ENCODE measurements around the gene HELZ2.

Gene HELZ2

DNA sequence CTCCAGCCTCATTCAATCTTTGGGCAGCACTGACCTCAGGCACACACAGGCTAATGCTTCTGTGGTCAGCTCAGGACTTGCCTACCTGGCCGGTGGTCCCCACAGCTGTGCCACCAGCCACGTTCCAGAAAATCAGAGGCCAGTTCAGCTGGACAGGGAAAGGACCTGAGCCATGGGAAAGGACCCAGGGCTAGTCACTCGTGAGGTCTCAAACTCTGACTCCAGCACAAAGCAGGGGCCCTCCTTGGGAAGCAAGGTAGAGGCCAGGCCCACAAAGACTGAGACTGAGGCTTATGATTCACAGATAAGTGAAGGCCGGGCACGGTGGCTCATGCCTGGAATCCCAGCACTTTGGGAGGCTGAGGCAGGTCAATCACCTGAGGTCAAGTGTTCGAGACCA is 22.4 kb upstream of the HELZ2 start:
- Histone ChIP-seq H3K4me3 (ENCODE audit: low read length) (no peak overlapping the region), H3K9ac (ENCODE audit: low read depth, low read length) (no peak overlapping the region), H3K36me3 (ENCODE audit: insufficient read depth, low read length) (peaks cover 46% of the 10 kb centered on the region), H3K27me3 (ENCODE audit: insufficient read depth, low read length) (no peaks in the 10 kb centered on the region), H3K27ac (ENCODE audit: low read depth, low read length) (no peak overlapping the region), H3K4me1 (ENCODE audit: insufficient read depth, low read length) (no peaks in the 10 kb centered on the region), H3K9me3 (ENCODE audit: insufficient read depth, low read depth, low read length) (no peaks in the 10 kb centered on the region)
- 94% methylated on average over 6 of the region's 6 CpGs for WGBS

DNA sequence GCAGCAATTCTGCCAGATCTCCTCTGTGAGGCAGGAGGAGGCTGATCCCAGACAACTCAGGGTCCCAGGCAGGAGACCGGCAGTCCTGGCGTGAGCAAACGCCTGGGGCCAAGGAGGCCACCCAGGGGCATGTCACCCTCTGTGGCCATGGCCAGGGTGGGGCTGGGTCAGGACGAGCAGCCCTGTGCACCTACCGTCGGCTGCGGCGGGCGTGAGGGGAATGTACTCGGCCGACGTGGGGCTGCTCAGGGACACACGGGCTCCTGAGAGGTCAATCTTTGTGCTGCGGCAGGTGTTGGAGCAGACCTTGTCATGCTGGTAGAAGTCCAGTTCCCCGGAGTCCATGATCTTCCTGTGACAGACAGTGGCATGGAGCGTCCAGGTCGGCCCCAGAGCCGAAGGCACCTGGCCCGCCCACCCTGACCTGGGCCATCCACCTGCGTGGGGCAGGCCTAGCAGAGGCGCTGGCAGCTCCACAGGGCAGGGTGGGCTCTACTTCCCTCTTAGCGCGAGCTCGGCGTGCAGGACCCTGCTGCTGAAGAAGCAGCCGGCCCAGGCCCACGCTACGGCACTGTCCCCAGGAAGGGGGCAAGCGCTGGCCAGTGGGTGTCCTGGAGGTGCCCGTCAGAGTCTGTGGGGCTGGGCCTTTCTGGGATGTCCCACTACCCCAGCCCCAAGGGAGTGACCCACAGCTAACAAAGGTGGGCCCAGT is 21.5 kb upstream of the HELZ2 start:
- H3K9me3 ChIP-seq (ENCODE audit: insufficient read depth, low read depth, low read length) = no peaks in the 10 kb centered on the region
- H3K4me3 ChIP-seq (ENCODE audit: low read length) = no peak overlapping the region
- WGBS = 94% methylated on average over 30 of the region's 30 CpGs
- H3K4me1 ChIP-seq (ENCODE audit: insufficient read depth, low read length) = no peaks in the 10 kb centered on the region
- peaks cover 42% of the 10 kb centered on the region for H3K36me3 ChIP-seq (ENCODE audit: insufficient read depth, low read length)
- no peaks in the 10 kb centered on the region for H3K27me3 ChIP-seq (ENCODE audit: insufficient read depth, low read length)
- no peak overlapping the region for H3K27ac ChIP-seq (ENCODE audit: low read depth, low read length)
- H3K9ac ChIP-seq (ENCODE audit: low read depth, low read length) = no peak overlapping the region

DNA sequence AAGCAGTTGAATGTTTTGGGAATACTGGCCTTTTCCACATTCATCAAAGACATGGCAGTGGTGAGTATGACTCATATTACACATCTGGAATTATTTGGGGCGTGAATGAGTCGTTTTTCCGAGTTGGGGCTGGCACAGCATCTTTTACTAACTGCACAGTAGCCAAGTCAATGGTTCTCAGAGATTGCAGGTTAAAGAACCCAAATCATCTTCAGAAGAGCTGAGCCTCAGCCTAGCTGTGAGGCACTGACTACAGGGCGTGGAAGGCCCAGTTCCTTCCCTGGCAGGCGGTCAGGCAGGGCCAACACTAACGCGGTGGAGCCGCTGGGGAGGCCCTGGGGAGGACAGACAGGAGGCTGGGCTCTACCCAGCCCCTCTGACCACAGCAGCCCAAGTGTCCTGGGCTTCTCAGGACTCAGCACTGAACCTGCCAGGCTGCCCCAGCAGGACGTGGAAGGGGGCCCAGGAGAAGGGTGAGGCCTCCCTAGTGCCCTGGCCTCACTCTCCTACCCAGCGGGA is 20.1 kb upstream of the HELZ2 start:
- Histone ChIP-seq H3K9me3 (ENCODE audit: insufficient read depth, low read depth, low read length) (no peaks in the 10 kb centered on the region), H3K4me3 (ENCODE audit: low read length) (no peak overlapping the region), H3K27ac (ENCODE audit: low read depth, low read length) (no peak overlapping the region), H3K4me1 (ENCODE audit: insufficient read depth, low read length) (no peaks in the 10 kb centered on the region), H3K36me3 (ENCODE audit: insufficient read depth, low read length) (peaks cover 42% of the 10 kb centered on the region), H3K27me3 (ENCODE audit: insufficient read depth, low read length) (no peaks in the 10 kb centered on the region), H3K9ac (ENCODE audit: low read depth, low read length) (no peak overlapping the region)
- 88% methylated on average over 10 of the region's 10 CpGs for WGBS

- Histone ChIP-seq H3K27me3 (ENCODE audit: insufficient read depth, low read length) (no peaks in the 10 kb centered on the region), H3K9ac (ENCODE audit: low read depth, low read length) (no peak overlapping the region), H3K4me3 (ENCODE audit: low read length) (no peak overlapping the region), H3K36me3 (ENCODE audit: insufficient read depth, low read length) (peaks cover 37% of the 10 kb centered on the region), H3K9me3 (ENCODE audit: insufficient read depth, low read depth, low read length) (no peaks in the 10 kb centered on the region), H3K27ac (ENCODE audit: low read depth, low read length) (no peak overlapping the region), H3K4me1 (ENCODE audit: insufficient read depth, low read length) (no peaks in the 10 kb centered on the region)
- WGBS = 94% methylated on average over 13 of the region's 13 CpGs
These were observed 18.6 kb upstream of the HELZ2 start for GRCh38 chr20:63592661-63593060.

- H3K27ac ChIP-seq (ENCODE audit: low read depth, low read length) = no peak overlapping the region
- no peak overlapping the region for H3K4me3 ChIP-seq (ENCODE audit: low read length)
- 96% methylated on average over 28 of the region's 28 CpGs for WGBS
- no peaks in the 10 kb centered on the region for H3K27me3 ChIP-seq (ENCODE audit: insufficient read depth, low read length)
- no peak overlapping the region for H3K9ac ChIP-seq (ENCODE audit: low read depth, low read length)
- no peaks in the 10 kb centered on the region for H3K9me3 ChIP-seq (ENCODE audit: insufficient read depth, low read depth, low read length)
- H3K36me3 ChIP-seq (ENCODE audit: insufficient read depth, low read length) = peaks cover 34% of the 10 kb centered on the region
- H3K4me1 ChIP-seq (ENCODE audit: insufficient read depth, low read length) = no peaks in the 10 kb centered on the region
These were observed 17.8 kb upstream of the HELZ2 start for GRCh38 chr20:63591786-63592355.

DNA sequence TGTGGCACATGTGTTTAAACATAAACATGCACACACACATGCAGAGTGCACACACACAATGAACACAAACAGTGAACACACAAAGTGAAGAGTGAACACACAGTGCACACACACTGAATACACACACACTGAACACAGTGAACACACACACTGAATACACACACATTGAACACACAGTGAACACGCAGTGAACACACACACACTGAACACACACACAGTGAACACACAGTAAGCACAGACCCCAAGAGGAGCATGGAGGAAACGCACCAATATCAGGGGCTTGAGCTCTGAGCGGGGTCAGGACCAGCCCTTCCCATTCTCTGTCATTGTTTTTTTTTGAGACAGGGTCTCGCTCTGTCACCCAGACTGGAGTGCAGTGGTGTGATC is 17.1 kb upstream of the HELZ2 start:
- no peak overlapping the region for H3K4me3 ChIP-seq (ENCODE audit: low read length)
- WGBS = 91% methylated on average over 4 of the region's 4 CpGs
- H3K9ac ChIP-seq (ENCODE audit: low read depth, low read length) = no peak overlapping the region

GRCh38 chr20:63590218-63591146 is 16.4 kb upstream of the HELZ2 start:
- Histone ChIP-seq H3K9me3 (ENCODE audit: insufficient read depth, low read depth, low read length) (no peaks in the 10 kb centered on the region), H3K27me3 (ENCODE audit: insufficient read depth, low read length) (no peaks in the 10 kb centered on the region), H3K4me3 (ENCODE audit: low read length) (no peak overlapping the region), H3K4me1 (ENCODE audit: insufficient read depth, low read length) (no peaks in the 10 kb centered on the region), H3K36me3 (ENCODE audit: insufficient read depth, low read length) (peaks cover 34% of the 10 kb centered on the region), H3K9ac (ENCODE audit: low read depth, low read length) (no peak overlapping the region), H3K27ac (ENCODE audit: low read depth, low read length) (no peak overlapping the region)
- WGBS = 93% methylated on average over 52 of the region's 52 CpGs

More for the DNA sequence above, 17.1 kb upstream of the HELZ2 start:
- Histone ChIP-seq H3K9me3 (ENCODE audit: insufficient read depth, low read depth, low read length) (no peaks in the 10 kb centered on the region), H3K27me3 (ENCODE audit: insufficient read depth, low read length) (no peaks in the 10 kb centered on the region), H3K36me3 (ENCODE audit: insufficient read depth, low read length) (peaks cover 34% of the 10 kb centered on the region), H3K4me1 (ENCODE audit: insufficient read depth, low read length) (no peaks in the 10 kb centered on the region), H3K27ac (ENCODE audit: low read depth, low read length) (no peak overlapping the region)

GRCh38 chr20:63589261-63590217 is 15.5 kb upstream of the HELZ2 start:
- Histone ChIP-seq H3K4me1 (ENCODE audit: insufficient read depth, low read length) (no peaks in the 10 kb centered on the region), H3K9me3 (ENCODE audit: insufficient read depth, low read depth, low read length) (no peaks in the 10 kb centered on the region), H3K27me3 (ENCODE audit: insufficient read depth, low read length) (no peaks in the 10 kb centered on the region), H3K9ac (ENCODE audit: low read depth, low read length) (no peak overlapping the region), H3K27ac (ENCODE audit: low read depth, low read length) (no peak overlapping the region), H3K36me3 (ENCODE audit: insufficient read depth, low read length) (peaks cover 34% of the 10 kb centered on the region), H3K4me3 (ENCODE audit: low read length) (no peak overlapping the region)
- 93% methylated on average over 38 of the region's 38 CpGs for WGBS

DNA sequence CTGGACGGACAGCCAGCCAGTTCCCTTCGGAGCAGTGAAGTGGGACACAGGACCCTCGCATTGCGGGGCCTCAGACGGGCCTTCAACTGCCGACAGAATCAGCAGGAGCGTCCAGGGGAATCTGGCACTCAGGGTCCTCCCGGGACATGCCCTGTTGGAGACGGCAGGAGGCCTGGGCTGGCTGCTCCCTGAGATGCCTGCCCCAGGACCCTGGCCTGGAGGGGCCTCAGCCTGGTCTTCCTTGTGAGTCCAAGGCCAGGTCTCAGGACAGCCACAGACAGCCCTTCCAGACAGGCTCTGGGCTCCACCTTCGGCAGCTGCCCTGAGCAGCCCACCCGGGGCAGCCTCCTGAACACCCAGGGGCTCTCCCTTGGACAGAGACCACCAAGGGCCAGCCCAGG is 14.6 kb upstream of the HELZ2 start:
- Histone ChIP-seq H3K27me3 (ENCODE audit: insufficient read depth, low read length) (no peaks in the 10 kb centered on the region), H3K4me1 (ENCODE audit: insufficient read depth, low read length) (no peaks in the 10 kb centered on the region), H3K4me3 (ENCODE audit: low read length) (no peak overlapping the region), H3K36me3 (ENCODE audit: insufficient read depth, low read length) (peaks cover 30% of the 10 kb centered on the region), H3K9me3 (ENCODE audit: insufficient read depth, low read depth, low read length) (no peaks in the 10 kb centered on the region), H3K9ac (ENCODE audit: low read depth, low read length) (no peak overlapping the region), H3K27ac (ENCODE audit: low read depth, low read length) (no peak overlapping the region)
- 93% methylated on average over 11 of the region's 11 CpGs for WGBS

DNA sequence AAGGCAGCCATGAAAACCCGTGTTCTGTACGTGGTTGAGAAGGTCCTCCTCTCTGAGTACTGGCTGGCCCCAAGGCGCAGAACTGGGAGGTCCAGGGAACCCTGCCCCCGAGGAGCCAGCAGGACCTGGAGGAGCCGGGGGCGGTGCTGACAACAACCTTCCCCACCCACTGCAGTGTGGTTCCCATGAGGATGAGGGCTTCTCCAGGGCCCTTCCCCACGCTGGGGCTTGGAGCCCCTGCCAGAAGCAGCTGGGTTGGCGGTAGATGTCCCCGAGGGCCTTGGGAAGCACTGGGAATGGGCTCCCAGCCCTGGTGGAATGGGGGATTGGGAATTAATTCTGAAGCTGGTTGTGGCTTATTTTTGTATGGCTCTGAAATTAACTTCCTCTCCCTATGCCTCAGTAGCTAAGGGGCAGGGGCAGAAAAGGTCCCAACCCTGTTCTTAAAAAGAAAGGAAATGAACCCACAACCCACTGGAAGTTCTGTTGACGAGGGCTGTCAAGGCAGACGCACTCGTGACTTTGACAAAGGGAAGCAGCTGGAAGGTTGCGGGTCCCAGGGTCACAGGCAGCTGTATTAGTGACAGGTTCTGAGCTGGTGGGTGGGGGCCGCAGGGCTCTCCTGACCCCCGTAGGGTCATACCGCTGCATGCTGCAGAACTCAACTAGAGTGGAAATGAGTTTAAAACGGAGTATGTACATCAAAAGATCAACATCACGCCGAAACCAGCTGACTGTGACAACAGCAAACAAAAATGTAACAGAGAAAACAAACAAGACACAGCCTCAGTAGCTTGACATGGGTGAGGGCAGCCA is 13.9 kb upstream of the HELZ2 start:
- Histone ChIP-seq H3K27me3 (ENCODE audit: insufficient read depth, low read length) (no peaks in the 10 kb centered on the region), H3K9me3 (ENCODE audit: insufficient read depth, low read depth, low read length) (no peaks in the 10 kb centered on the region), H3K4me1 (ENCODE audit: insufficient read depth, low read length) (no peaks in the 10 kb centered on the region), H3K27ac (ENCODE audit: low read depth, low read length) (no peak overlapping the region), H3K36me3 (ENCODE audit: insufficient read depth, low read length) (peaks cover 25% of the 10 kb centered on the region), H3K9ac (ENCODE audit: low read depth, low read length) (no peak overlapping the region), H3K4me3 (ENCODE audit: low read length) (no peak overlapping the region)
- WGBS = 84% methylated on average over 19 of the region's 19 CpGs

All from HUES64 (cell line).